Skeletal muscle satellite cell (primary cell): ENCODE measurements around the gene BTBD19.
"Not testable (repeated sequence)": the region's sequence is repeated elsewhere in the genome, so short reads cannot be mapped to it uniquely, and the experiment has no call there.

ENCODE experiments used
- H3K27me3 ChIP-seq: 2 replicates; pipeline ENCODE4 v1.7.0; 2013; ENCODE audit warnings: low read length; ENCODE audit not compliant: control insufficient read depth, insufficient read depth
- H3K36me3 ChIP-seq: 2 replicates; pipeline ENCODE4 v1.7.0; 2013; ENCODE audit warnings: mild to moderate bottlenecking, control low read depth, low read length; ENCODE audit not compliant: insufficient read depth
- H3K4me1 ChIP-seq: 2 replicates; pipeline ENCODE4 v1.7.0; 2013; ENCODE audit warnings: low read length; ENCODE audit not compliant: control insufficient read depth, insufficient read depth
- H3K4me2 ChIP-seq: 2 replicates; pipeline ENCODE4 v1.7.0; 2013; ENCODE audit warnings: mild to moderate bottlenecking, low read length
- H3K4me3 ChIP-seq: 2 replicates; pipeline ENCODE4 v1.7.0; 2013; ENCODE audit warnings: low read length
- H3K9ac ChIP-seq: 2 replicates; pipeline ENCODE4 v1.7.0; 2013; ENCODE audit warnings: mild to moderate bottlenecking, low read depth, low read length, moderate library complexity
- H3K9me3 ChIP-seq: replicated peaks from 2 replicates; pipeline ENCODE4 v1.7.0; 2013; ENCODE audit warnings: mild to moderate bottlenecking, control low read depth, low read length

BTBD19 gene

GRCh38 chr1:44805311-44806024, 2.9 kb upstream of the BTBD19 start:
- H3K4me1 ChIP-seq, result peaks cover 75% of the 10 kb centered on the region
- H3K36me3 ChIP-seq, result peaks cover 50% of the 10 kb centered on the region
- H3K9me3 ChIP-seq, result no peaks in the 10 kb centered on the region
- no peak overlapping the region for H3K4me2 ChIP-seq
- no peak overlapping the region for H3K4me3 ChIP-seq
- H3K27me3 ChIP-seq, result no peaks in the 10 kb centered on the region
- no peak overlapping the region for H3K9ac ChIP-seq

GRCh38 chr1:44806025-44806703, 2.2 kb upstream of the BTBD19 start:
- peaks cover 52% of the 10 kb centered on the region for H3K36me3 ChIP-seq
- peak overlapping the region; percentile 63 for H3K4me2 ChIP-seq
- H3K4me3 ChIP-seq, result peak overlapping the region; percentile 43
- H3K4me1 ChIP-seq, result peaks cover 81% of the 10 kb centered on the region
- H3K9me3 ChIP-seq, result no peaks in the 10 kb centered on the region
- peak overlapping the region; percentile 97 for H3K9ac ChIP-seq
- H3K27me3 ChIP-seq, result no peaks in the 10 kb centered on the region

GRCh38 chr1:44806704-44807363, 1.5 kb upstream of the BTBD19 start, which contains the start of gene DYNLT4:
Gene DYNLT4 (minus strand): TSS chr1:44807351. CDS start chr1:44806668, 683 bp downstream.
- peak within 1 kb of the TSS; percentile 97 for H3K9ac ChIP-seq
- no peaks in the 10 kb centered on the region for H3K9me3 ChIP-seq
- H3K4me2 ChIP-seq, result peak within 1 kb of the TSS; percentile 82
- H3K27me3 ChIP-seq, result no peaks in the 10 kb centered on the region
- peaks cover 51% of the 10 kb centered on the region for H3K36me3 ChIP-seq
- H3K4me1 ChIP-seq, result peaks cover 87% of the 10 kb centered on the region
- H3K4me3 ChIP-seq, result peak within 1 kb of the TSS; percentile 65

GRCh38 chr1:44807364-44808062, 810 bp upstream of the BTBD19 start:
- Histone ChIP-seq H3K4me3 (peak overlapping the region; percentile 65), H3K9ac (peak overlapping the region; percentile 97), H3K4me2 (peak overlapping the region; percentile 82), H3K27me3 (no peaks in the 10 kb centered on the region), H3K9me3 (no peaks in the 10 kb centered on the region), H3K36me3 (peaks cover 44% of the 10 kb centered on the region), H3K4me1 (peaks cover 84% of the 10 kb centered on the region)

- Histone ChIP-seq H3K4me3 (peak overlapping the region; percentile 65), H3K4me1 (peaks cover 83% of the 10 kb centered on the region)
These were observed 905 bp downstream of the BTBD19 start for GRCh38 chr1:44808938-44809917.

GRCh38 chr1:44810101-44810761, 1.9 kb downstream of the BTBD19 start:
- Histone ChIP-seq H3K36me3 (peaks cover 26% of the 10 kb centered on the region), H3K4me3 (peak overlapping the region; percentile 65), H3K4me1 (peaks cover 87% of the 10 kb centered on the region), H3K9me3 (no peaks in the 10 kb centered on the region), H3K27me3 (no peaks in the 10 kb centered on the region), H3K9ac (peak overlapping the region; percentile 97), H3K4me2 (peak overlapping the region; percentile 82)

More at GRCh38 chr1:44808938-44809917, 905 bp downstream of the BTBD19 start:
- H3K27me3 ChIP-seq, result no peaks in the 10 kb centered on the region
- H3K9ac ChIP-seq, result peak overlapping the region; percentile 97
- peaks cover 27% of the 10 kb centered on the region for H3K36me3 ChIP-seq
- no peaks in the 10 kb centered on the region for H3K9me3 ChIP-seq
- peak overlapping the region; percentile 82 for H3K4me2 ChIP-seq

GRCh38 chr1:44810762-44811105, 2.4 kb downstream of the BTBD19 start:
- peaks cover 26% of the 10 kb centered on the region for H3K36me3 ChIP-seq
- H3K4me2 ChIP-seq, result peak overlapping the region; percentile 82
- peaks cover 88% of the 10 kb centered on the region for H3K4me1 ChIP-seq
- not testable (repeated sequence) for H3K9me3 ChIP-seq, H3K27me3 ChIP-seq
- H3K4me3 ChIP-seq, result peak overlapping the region; percentile 65
- H3K9ac ChIP-seq, result peak overlapping the region; percentile 97

- no peak overlapping the region for H3K4me3 ChIP-seq
These were observed 2.9 kb downstream of the BTBD19 start for GRCh38 chr1:44811234-44811633.

GRCh38 chr1:44812822-44813543, 4.7 kb downstream of the BTBD19 start:
- H3K4me3 ChIP-seq, result peak overlapping the region; percentile 59
- H3K27me3 ChIP-seq, result no peaks in the 10 kb centered on the region
- peak overlapping the region; percentile 76 for H3K4me2 ChIP-seq
- peaks cover 66% of the 10 kb centered on the region for H3K4me1 ChIP-seq
- H3K9me3 ChIP-seq, result no peaks in the 10 kb centered on the region
- H3K9ac ChIP-seq, result no peak overlapping the region
- peaks cover 16% of the 10 kb centered on the region for H3K36me3 ChIP-seq

More at GRCh38 chr1:44811234-44811633, 2.9 kb downstream of the BTBD19 start:
- Histone ChIP-seq H3K36me3 (peaks cover 24% of the 10 kb centered on the region), H3K27me3 (no peaks in the 10 kb centered on the region), H3K9ac (peak overlapping the region; percentile 13), H3K4me2 (peak overlapping the region; percentile 10), H3K9me3 (no peaks in the 10 kb centered on the region), H3K4me1 (peaks cover 83% of the 10 kb centered on the region)
